CD1c-positive myeloid dendritic cell (primary cell): ENCODE results near the gene KIF18B.
A peak's percentile ranks its signal among the peaks of the same experiment; 100 is the strongest.

Source experiments
- DNase-seq: peaks from one replicate; pipeline ENCODE4 v3.0.0-alpha.2; 2016; ENCODE audit errors: extremely low spot score

KIF18B gene

DNA sequence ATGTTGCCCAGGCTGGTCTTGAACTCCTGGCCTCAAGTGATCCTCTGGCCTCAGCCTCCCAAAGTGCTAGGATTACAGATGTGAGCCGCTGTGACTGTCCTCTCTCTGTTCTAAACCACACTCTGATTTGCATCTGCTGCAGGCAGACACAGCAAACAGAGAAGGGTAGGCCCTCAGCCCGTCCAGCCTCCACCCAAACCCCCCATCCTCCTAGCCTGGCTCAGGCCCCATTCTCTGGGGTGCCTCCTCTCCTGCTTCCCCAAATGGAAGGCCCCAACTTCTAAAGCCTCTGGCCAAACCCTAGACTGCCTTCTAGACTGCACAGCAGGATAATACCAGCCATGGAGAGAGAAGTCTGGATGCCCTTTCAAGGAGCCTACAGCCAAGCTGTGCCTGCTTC is 28.2 kb downstream of the KIF18B start:
- DNase-seq = no peak

DNA sequence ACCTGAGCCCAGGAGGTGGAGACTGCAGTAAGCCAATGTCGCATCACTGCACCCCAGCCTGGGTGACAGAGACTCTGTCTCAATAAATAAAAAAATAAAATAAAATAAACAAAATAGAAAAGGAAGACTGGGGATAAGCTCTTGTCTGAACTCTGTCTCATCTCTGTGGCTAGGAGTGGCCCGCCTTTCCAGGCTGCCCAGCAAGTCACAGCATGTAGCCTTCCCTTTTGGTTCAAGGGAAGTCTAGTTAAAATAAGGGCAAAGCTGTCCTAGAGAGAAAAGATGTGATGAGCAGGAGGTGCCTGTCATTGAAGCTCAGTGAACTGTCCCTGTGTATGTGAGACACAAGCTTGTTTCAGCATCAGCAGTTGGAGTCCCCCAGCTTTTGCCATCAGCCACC is 29.6 kb downstream of the KIF18B start:
- no peak for DNase-seq

DNA sequence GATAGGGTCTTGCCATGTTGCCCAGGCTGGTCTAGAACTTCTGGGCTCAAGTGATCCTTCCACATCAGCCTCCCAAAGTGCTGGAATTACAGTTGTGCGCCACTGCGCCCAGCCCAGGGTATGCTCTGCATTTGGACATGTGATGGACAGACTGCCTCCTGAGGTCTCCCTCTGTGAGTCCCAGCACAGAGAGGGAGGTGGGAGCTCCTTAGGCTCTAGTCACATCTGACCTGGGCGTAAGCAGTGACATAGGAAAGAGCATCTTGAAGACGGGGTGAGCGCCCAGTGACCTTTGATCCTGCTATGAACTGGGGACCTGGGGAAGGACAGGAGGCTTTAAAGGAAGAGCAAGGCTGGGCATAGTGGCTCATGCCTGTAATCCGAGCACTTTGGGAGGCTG is 30.1 kb downstream of the KIF18B start:
- DNase-seq = no peak

- no peak for DNase-seq
Measured at GRCh38 chr17:44916781-44917241, 30.8 kb downstream of the KIF18B start.

GRCh38 chr17:44915862-44916780 is 31.5 kb downstream of the KIF18B start:
- peak; percentile 57 for DNase-seq

GRCh38 chr17:44915321-44915726 is 32.2 kb downstream of the KIF18B start, which contains the start of gene GFAP:
TSS of gene GFAP (minus strand) at chr17:44915500. CDS start at chr17:44915486, 14 bp downstream.
- no peak for DNase-seq

DNA sequence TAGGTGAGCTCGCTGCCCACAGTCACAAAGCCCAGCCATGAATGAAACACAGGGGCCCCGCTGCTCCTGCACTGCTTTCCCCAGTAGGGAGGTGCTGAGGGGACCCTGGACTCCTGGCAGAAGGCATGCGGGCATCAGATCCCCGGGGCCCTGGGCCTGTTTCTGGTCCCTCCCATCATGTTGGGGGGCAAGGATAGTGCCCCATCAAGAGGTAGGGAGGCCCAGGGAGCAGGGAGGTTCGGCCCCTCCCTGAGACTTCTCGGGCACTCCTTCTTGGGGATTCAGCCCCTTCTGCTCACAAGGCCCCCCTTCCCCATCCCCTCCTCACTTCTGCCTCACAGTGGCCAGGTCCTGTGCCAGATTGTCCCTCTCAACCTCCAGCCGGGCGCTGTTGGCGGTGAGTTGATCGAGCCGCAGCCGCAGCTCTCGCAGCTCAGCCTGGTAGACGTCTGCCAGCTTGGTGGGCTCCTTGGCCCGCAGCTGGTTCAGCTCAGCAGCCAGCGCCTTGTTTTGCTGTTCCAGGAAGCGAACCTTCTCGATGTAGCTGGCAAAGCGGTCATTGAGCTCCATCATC is 32.8 kb downstream of the KIF18B start:
- no peak for DNase-seq

DNA sequence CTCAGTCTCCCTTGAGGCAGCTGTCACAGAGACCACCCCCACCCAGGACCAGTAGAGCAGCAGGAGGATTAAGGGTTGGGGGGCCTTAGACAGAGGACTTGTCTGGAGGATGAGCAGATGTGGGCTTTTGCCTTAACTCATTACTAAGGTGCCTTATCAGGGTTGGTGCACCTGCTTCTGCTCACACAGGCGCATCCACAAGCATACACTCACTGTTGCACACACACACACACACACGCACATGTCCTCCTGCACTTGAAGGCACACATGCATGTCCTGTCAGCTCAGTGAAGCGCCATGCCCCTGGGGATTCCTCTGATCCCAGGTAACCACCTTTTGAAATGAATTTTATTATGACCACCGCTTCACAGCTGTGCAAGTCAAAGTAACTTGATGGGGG is 33.4 kb downstream of the KIF18B start:
- DNase-seq = no peak

DNA sequence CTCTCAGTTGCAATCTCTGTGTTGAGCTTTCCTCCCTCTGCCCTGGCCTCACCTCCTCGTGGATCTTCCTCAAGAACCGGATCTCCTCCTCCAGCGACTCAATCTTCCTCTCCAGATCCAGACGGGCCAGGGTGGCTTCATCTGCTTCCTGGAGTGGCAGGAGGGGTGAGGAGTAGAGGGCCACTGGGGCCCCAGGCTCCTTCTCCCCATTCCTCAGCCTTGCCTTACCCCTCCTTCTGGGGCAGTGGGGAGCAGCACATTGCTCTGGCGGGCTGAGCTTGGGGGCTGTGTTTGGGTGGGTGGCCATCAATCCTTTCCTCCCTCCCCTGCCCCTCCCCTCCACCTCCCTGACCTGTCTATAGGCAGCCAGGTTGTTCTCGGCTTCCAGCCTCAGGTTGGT is 33.9 kb downstream of the KIF18B start:
- DNase-seq = no peak

- DNase-seq = no peak
Measured at GRCh38 chr17:44912763-44913544, 34.6 kb downstream of the KIF18B start.

DNA sequence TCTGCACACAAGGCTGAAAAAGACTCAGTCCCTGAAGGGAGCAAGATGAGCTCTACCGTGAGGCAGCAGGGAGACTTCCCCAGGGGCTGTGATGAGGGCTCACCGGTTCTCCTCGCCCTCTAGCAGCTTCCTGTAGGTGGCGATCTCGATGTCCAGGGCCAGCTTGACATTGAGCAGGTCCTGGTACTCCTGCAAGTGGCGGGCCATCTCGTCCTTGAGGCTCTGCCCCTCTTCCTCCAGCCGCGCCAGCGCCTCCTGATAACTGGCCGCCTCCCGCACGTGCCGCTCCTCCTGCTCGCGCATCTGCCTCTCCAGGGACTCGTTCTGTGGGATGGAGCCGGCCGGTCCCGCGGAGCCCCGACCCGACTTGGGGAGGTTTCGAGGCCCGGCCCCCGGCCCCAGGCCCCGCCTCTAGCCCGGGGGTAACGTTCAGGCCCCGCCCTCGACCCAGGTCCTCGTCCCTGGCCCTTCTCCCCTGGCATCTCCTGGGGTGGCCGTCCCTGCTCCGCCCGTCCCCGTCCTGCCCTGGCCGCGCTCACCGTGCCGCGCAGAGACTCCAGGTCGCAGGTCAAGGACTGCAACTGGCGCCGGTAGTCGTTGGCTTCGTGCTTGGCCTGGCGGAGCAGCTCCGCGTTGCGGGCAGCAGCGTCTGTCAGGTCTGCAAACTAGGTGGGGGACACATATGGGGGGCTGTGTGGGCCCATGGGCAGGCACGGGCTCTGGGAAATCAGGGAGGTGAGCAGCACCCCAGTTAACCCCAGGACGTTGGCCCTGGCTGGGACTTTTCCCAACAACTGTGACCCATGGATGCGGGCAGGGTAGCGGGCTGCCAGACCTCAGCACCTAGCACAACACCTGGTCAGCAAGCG is 36.2 kb downstream of the KIF18B start:
- DNase-seq = peak; percentile 61

DNA sequence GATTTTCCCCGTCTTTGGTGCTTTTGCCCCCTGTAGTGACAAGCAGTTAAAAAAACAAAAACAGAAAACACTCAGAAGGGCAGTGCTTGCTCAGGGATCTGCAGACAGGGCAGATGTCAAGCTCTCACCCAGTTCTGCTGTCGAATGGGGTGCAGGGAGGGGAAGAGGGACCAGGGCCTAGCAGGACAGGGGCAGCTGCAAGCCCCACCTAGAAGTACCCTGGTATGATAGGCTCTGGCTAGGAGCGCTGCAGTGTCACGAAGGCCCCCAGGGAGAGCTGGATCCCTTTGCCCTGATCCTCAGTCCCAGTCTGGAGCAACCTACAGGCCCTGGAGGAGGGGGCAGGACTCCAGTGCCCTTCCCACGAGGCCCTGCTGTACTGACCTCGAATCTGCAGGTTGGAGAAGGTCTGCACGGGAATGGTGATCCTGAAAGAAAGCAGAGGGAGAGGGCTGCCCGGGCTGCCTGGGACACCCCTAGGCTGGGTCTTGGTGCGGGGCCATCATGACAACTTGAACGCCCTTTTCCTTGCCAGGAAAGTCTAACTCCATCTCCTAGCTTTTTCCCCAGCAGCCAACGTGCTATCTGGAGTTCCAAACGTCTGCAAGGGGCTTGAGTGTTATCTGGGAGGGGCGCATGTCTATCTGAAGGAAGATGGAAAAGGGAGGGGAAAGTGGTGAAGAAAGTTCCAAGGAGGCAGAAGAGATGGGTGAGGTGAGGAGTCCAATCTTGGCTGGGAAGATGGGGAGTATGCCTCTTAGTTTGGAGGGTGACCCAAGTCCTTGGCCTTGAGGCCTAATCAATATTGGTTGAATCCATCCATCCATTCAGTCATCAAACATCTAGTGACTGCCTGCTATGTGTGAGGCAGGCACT is 37.1 kb downstream of the KIF18B start:
- DNase-seq = no peak

DNA sequence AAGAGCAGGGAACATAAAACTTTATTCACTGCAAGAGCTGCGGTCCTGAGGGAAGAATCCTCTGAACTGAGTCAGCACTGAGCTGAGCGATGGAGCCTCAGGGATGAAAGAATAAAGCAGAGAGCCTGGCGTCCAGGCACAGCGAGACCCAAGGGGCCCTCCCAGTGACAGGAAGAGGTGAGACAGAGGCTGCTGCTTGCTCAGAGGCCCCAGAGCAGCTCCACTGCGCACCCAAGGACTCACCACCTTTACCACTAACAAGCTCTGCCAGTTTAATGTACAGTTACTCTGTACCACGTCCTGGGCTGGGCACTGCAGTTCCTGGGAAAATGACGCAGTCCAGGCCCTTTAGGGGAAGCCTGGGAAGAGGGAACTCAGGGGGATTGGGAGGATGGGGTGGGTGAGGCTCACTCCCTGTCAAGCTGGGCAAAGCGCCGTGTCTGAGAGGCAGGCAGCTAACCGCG is 37.9 kb downstream of the KIF18B start:
- DNase-seq = no peak

- DNase-seq = no peak
Measured at GRCh38 chr17:44908761-44909326, 38.7 kb downstream of the KIF18B start.

- no peak for DNase-seq
Measured at GRCh38 chr17:44907729-44908470, 39.7 kb downstream of the KIF18B start.

DNA sequence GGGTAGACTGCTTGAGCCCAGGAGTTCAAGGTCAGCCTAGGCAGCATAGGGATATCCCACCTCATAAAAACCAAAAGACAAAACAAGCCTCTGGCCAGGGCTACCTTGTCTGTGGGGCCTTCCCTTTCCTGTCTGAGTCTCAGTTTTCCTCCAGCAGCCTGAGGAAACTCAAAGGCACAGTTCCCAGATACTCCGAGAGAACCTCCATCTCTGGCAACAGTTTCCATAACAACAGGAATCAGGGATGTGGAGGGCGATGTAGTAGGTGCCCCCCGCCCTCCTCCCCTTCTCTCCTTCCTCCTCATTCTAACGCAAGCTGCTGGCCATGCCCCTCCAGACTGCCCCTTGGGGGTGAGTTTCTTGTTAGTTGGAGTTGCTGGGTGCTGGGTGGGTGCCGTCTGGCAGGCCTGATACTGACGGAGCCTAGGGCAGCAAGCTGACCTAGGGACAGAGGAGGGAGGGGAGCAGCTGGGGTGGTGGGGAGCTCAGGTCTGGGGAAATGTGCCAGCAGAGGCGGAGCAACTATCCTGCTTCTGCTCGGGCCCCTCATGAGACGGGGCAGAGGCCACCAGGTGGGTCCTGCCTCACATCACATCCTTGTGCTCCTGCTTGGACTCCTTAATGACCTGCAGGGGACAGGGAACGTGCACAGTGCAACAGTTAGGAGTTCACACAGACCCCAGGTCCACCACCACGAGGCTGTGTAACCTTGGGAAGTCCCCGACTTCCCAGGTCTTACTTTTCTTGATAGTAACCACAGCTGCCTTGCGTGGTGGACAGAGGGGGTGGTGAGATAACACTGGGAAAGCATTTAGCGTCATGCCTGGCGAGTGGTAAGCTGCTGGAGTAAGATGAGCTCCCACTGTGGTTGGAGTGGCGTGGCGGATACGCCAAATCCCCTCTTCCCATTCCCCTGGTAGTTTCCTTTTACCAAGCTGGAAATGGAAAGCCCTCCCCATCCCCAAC is 40.5 kb downstream of the KIF18B start:
- no peak for DNase-seq

DNA sequence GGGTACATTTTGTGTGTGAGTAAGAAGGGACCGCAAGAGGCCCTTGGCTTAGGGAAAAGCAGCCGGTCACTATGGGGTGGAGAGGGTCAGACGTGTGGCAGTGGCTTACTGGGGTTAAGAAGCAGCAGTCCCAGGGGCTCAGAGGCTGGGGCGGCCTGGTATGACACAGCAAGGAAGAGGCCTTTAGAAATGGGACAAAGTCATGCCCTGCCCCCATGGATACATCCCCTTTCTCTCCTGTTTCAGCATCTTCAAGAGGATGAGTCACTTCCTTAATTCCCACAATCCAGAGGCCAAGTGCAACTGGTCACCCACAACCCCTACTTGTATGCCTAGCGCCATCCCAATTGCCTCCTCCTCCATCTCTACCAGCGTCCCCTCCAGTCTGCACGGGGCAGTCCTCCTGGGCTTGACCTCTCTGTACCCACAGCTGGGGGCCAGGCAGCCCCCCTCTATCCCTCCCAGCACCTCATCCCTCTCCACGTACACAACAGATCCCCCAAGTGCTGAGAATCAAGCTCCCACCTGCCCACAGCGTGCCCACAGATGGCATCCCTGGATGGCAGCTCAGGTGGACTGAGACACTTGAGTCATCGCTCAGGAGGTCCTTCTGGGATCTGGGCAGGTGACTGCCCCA is 41.4 kb downstream of the KIF18B start:
- peak; percentile 77 for DNase-seq
